GM19099 (cell line): ENCODE data around the gene TULP3.

Experiments
- POLR2A ChIP-seq: IDR thresholded peaks from 3 replicates; pipeline ENCODE4 v1.6.1; 2011; ENCODE audit warnings: low read depth; ENCODE audit not compliant: insufficient read length; ENCODE audit errors: extremely low read depth

Gene TULP3

DNA sequence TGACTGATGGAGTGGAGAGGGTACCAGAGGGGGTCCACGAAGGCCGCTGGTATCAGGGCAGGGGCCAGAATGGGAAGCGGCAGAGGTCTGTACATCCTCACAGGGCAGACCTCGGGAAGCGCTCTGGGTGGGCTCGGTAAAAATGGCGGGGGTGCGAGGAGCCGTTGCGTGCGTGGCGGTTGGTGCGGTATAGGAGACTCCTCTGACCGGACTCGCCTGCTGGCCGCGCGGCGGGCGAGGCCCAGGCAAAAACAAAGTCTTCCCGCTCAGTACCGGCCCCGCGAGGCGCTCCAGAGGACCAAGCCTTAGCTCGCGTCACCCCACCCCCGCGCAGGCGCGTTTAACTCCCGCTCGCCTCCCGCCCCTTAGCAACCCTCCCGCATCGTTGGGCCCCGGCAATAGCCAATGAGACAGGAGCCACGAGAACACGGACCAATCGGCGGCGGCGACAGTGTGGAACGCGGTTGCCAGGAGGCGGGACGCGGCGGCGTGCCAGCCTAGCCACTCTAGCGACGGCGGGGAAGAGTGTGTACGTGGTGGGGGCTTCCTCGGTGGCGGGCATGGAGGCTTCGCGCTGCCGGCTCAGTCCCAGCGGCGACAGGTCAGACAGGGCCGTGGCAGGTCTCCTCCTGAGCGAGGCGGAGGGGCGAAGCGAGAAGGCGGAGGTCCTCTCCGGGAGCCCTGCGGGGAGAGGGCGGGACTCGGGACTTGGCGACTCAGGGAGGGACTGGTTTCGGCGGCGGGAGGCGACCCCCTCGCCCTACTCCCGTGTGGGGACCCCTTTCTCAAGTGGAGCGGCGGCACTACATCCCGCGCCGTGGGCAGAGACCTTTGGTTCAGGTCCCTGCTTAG is at the start of gene TULP3:
TSS of gene TULP3 (plus strand) at position 504 of the 852 bp plus-strand sequence. CDS start at position 561, 57 bp downstream.
- TF ChIP-seq POLR2A, result peak; percentile 66

- no peak for TF ChIP-seq POLR2A
Observed at GRCh38 chr12:2841056-2841650, 49.5 kb upstream of the TULP3 start.

GRCh38 chr12:2842948-2843347 is 47.7 kb upstream of the TULP3 start:
- no peak for TF ChIP-seq POLR2A

- no peak for TF ChIP-seq POLR2A
Observed at GRCh38 chr12:2844786-2845185, 45.9 kb upstream of the TULP3 start.

GRCh38 chr12:2845280-2845679 is 45.4 kb upstream of the TULP3 start:
- TF ChIP-seq POLR2A, result no peak

DNA sequence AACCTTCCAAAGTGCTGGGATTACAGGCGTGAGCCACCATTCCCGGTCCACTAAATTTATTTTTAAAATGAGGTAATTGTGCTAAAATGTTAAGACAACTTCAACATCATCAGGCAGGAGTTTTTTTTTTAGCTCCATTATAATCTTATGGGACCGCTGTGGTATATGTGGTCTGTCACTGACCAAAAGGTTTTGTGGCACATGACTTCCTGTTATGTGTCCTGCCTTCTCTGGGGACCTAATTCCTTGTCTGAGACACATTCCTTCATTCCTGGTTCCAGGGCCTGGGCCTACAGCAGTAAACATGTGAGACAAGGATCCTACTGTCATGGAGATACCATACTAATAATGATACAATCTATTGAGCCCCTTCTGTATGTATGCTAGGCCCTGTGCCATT is 38.8 kb upstream of the TULP3 start:
- TF ChIP-seq POLR2A, result no peak

DNA sequence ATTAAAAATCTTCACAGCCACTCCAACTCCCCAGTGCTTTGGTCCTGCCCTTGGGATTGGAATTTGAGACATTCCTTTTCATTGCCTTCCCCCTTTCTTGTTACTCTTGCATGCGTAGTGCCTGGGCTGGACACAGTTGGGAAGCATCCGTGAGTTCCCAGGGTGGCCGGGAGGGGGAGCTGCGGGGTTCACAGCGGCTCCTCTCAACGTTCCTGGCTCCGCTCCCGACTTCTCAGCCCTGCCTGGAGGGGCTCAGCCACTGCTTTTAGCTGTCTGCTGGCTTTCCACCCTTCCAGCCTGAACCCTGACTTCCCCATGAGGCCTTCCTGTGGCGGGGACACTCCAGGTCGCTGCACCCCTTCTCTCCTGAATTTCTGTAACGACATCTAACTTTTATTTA is 37.1 kb upstream of the TULP3 start:
- no peak for TF ChIP-seq POLR2A

DNA sequence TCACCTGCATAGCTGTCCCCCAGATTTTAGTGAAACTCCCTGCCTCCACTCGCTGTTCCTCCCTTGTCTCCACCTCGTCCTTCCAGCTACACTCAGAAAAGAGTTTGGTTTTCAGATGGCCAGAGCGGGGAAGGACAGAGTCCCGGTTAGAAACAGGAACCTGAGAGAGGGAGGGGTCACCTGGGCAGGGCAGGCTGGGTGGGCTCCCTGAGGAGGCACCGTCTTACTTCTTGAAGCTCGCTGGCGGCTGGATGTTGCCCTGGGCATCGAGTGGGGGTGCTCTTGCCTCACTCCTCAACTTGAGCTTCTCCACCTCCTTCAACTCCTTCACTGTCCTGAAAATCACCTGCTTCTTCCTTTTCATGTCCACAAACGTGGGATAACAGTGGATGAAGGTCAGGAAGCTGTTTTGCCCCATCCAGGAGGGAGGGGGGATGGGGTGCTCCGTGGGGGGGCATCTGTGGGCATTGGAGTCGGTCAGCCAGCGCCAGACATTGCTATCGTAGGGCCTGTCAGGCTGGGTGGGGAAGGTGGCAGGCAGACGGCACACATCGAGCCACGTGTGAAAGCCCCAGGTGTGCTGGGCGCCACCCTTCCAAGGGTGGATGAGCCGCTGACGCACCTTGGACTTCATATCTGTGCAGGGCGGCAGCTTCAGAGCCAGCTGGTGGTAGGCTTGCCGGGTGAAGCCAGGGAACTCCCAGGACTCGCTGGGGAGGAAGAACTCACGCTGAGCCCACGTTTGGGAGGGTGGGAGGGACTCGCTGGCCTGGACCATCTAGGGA is 35.8 kb upstream of the TULP3 start:
- no peak for TF ChIP-seq POLR2A

DNA sequence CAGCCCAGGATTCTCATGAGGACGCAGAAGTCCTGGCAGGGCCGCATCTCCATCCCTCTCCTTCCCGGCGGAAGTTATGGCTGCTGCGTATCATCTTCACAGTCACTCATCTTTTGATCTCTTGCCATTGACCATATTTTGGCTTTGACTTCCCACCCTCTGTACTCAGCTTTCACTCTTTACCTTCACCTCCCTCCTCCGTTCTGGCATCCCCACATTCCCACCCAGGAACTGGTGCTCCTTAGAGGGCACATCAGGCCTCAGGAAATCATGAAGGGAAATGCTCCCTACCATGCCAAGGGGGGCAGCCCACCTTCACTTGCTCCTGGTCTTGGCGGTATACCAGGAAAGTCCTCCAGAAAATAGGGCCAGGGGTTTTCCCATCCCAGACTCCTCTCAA is 35.1 kb upstream of the TULP3 start:
- no peak for TF ChIP-seq POLR2A

- TF ChIP-seq POLR2A, result no peak
Observed at GRCh38 chr12:2856051-2856450, 34.6 kb upstream of the TULP3 start.

- TF ChIP-seq POLR2A, result no peak
Observed at GRCh38 chr12:2857021-2857431, 33.7 kb upstream of the TULP3 start, which contains the start of gene TEX52. Gene TEX52 (minus strand): TSS chr12:2857039. CDS start chr12:2857026, 13 bp downstream.

DNA sequence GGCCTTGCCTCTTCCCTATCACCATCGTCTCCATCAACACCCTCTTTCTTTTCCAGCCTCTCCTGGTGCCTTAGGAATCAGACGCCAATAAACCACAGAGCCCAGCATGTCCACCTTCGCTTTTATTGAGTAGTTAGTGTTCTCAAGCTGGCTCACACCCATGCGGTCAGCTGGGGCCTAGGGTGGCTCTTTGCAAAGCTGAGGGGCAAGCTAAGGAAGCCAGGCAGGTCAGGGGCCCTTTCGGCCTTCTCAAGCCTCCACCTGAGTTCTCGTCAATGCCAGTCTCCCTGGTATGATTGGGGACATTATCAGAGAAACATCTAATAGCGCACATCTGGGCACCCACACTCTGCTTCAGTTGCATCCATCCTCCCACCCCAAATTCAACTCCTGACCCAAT is 33.1 kb upstream of the TULP3 start:
- no peak for TF ChIP-seq POLR2A

DNA sequence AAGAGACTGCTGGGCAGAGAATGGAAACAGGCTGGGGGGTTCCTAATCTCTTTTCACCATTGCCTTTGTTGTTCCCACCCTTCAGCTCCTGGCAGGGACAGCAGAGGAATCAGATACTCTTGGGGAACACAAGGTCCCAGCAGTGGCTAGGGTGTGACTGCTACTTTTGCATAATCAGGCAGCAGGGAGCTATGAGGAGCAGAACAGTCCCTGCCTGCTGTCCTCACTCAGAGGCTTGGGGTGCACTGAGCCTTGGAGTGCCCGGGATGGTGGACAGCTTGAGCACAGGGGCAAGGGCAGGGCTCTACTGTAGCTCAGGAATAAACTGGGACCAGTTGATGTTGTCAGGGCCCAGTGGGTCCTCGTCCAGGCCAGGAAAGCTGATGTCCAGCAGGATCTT is 32.4 kb upstream of the TULP3 start:
- TF ChIP-seq POLR2A, result no peak

- no peak for TF ChIP-seq POLR2A
Observed at GRCh38 chr12:2858944-2859421, 31.7 kb upstream of the TULP3 start.

DNA sequence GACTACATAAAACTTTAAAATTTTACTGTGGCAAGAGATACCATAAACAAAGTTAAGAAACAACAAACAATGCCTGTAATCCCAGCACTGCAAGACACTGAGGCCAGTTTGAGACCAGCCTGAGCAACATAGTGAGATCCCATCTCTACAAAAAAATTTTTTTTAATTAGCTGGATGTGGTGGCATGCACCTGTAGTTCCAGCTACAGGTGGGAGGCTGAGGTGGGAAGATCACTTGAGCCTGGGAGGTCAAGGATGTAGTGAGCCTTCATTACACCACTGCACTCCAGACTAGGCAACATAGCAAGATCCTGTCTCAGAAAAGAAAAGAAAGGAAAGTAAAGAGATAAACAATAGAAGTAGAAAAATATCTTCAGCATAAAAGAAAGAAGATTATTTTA is 30.5 kb upstream of the TULP3 start:
- TF ChIP-seq POLR2A, result no peak
